Heart left ventricle (tissue), 16 donors: ENCODE data around the gene MSLN. TPM values are rescaled to one million over a fixed set of nuclear protein-coding genes. Genes with fewer than 3 reads are reported as not detected.

Source experiments
- ATAC-seq, 4 donors: fragments of 200-7000 bp; cut with Tn5 transposase; one replicate each; pipeline ENCODE4 v1.9.1; 2020 to 2022; ENCODE audit warnings: moderate library complexity in 4 of 4, mild to moderate bottlenecking in 3 of 4, moderate number of reproducible peaks in 1 of 4
- DNase-seq, 5 donors: peaks; one replicate each; pipeline ENCODE4 v3.0.0-alpha.2; 2020
- H3K27ac ChIP-seq, 12 donors: fragments of 200-600 bp; sonication (generic) in 4 of 12; one replicate each; pipeline versions ENCODE4 v1.5.0 to v1.8.0; 2016 to 2022; ENCODE audit warnings: mild to moderate bottlenecking in 2 of 12
- H3K27me3 ChIP-seq, 9 donors: fragments of 200-600 bp; sonication (generic) in 2 of 9; one replicate each; pipeline versions ENCODE4 v1.5.1 to v1.8.0; 2016 to 2022; ENCODE audit warnings: mild to moderate bottlenecking in 3 of 9
- H3K36me3 ChIP-seq, 9 donors: fragments of 200-600 bp; sonication (generic) in 2 of 9; one replicate each; pipeline versions ENCODE4 v1.5.0 to v1.8.0; 2018 to 2022; ENCODE audit warnings: mild to moderate bottlenecking in 2 of 9
- H3K4me1 ChIP-seq, 12 donors: fragments of 200-600 bp; sonication (generic) in 4 of 12; one replicate each; pipeline versions ENCODE4 v1.5.0 to v1.8.0; 2016 to 2022; ENCODE audit warnings: mild to moderate bottlenecking in 3 of 12
- H3K4me3 ChIP-seq, 12 donors: fragments of 200-600 bp; sonication (generic) in 4 of 12; one replicate each; pipeline versions ENCODE4 v1.5.0 to v1.8.0; 2017 to 2022; ENCODE audit warnings: mild to moderate bottlenecking in 9 of 12, moderate library complexity in 4 of 12
- H3K9me3 ChIP-seq, 12 donors: fragments of 200-600 bp; sonication (generic) in 4 of 12; one replicate each; pipeline versions ENCODE4 v1.5.0 to v1.8.0; 2016 to 2022; ENCODE audit warnings: mild to moderate bottlenecking in 1 of 12
- CTCF ChIP-seq, 12 donors: fragments of 200-600 bp; sonication (generic) in 4 of 12; IDR thresholded peaks; one replicate each; pipeline versions ENCODE4 v1.5.0 to v1.8.0; 2018 to 2022; ENCODE audit warnings: antibody characterized with exemption in 12 of 12, mild to moderate bottlenecking in 5 of 12
- POLR2A ChIP-seq, 2 donors: fragments of 450-650 bp; IDR thresholded peaks; one replicate each; pipeline ENCODE4 v1.6.1; 2017; ENCODE audit warnings: antibody characterized with exemption in 2 of 2, mild to moderate bottlenecking in 2 of 2, moderate library complexity in 2 of 2
- WGBS, 4 donors: extraction: QIAGEN DNeasy Blood & Tissue Kit in 2 of 4; methylation state at CpG; one replicate each; pipeline versions ENCODE4 v1.1.5 to v1.1.7; 2013 to 2018; 5-methylcytosine and 5-hydroxymethylcytosine counted together
- intact Hi-C, 10 donors: fragments of 100-400 bp; cut with DNase I; formaldehyde crosslinking; loops; one replicate each; pipeline versions ENCODE4 v1.11.1 to v1.14.2; 2022
- microRNA counts, 2 donors: library from miRNA; unstranded; fragments of <30 nt; microRNA quantifications; one replicate each; lab custom pipeline; 2016
- microRNA-seq, 4 donors: library from miRNA; unstranded; fragments of <30 nt; microRNA quantifications; one replicate each; pipeline versions ENCODE4 to v1.2.0, GENCODE V29; 2017 to 2020
- polyA plus RNA-seq, 2 donors: library from polyadenylated mRNA; stranded (reverse); fragments of 200-250 nt; gene quantifications; one replicate each; pipeline ENCODE4 v1.2.3, GENCODE V29; 2013
- total RNA-seq, 9 donors: library from RNA; depleted of rRNA in 2 of 9; stranded (reverse); fragments of >200 nt in 2 of 9; fragmentation: NEBNext Ultra II Directional in 3 of 9; extraction: Animal tissue kit (Norgen Biotek cat#: 25700) in 3 of 9; gene quantifications; one replicate each; pipeline versions ENCODE4 v1.1.0 to v1.2.4, GENCODE V29; 2016 to 2023
- donor health status: ischemic (EF 13 %, LVEDD 7.1; RV severe dilation, severe dysfunction).
- donor health status: healthy with polysubstance abuse.
- donor health status: DM: no; HTN: yes; CAD: no.
- donor health status: DM: no; HTN: no; CAD: no.
- donor health status: ischemic (EF 25% LVEDD 6.9; RV normal size, moderate dysfunction).
- donor health status: ischemic (EF 25% LVEDD 5.7; RV mildly dilated, moderate dysfunction).
- donor health status: healthy.
- donor health status: DM: yes; HTN: yes; CAD: no.
- donor health status: ischemic (EF 35%, LVEDD 5.7; RV mildly dilated, moderate dysfunction).
- donor health status: nonischemic (EF 11% LVEDD 7.7; RV severe dilation, severe dysfunction).
- donor health status: DM: yes; HTN: yes; CAD: no.
- donor health status: PGD.
- donor health status: ischemic (EF 29% LVEDD 5.4; RV normal size, mild dysfunction).
- donor health status: nonischemic (EF 23%, LVEDD 6.1; RV moderate dilation, normal function).

Gene MSLN
- total and polyA plus RNA-seq, 11 donors: 0.48 to 82.2 (median 0.50) TPM; not detected in 8

- Histone ChIP-seq H3K4me1 (peaks cover 0 to 20% (median 0%) of the 10 kb centered on the region in 12 donors), H3K36me3 (no peaks in the 10 kb centered on the region), H3K27me3 (peaks cover 13 to 82% (median 38%) of the 10 kb centered on the region in 9 donors), H3K9me3 (peaks cover 0 to 5% (median 0%) of the 10 kb centered on the region in 12 donors), H3K27ac (no peak overlapping the region), H3K4me3 (no peak overlapping the region)
- DNase-seq (no peak), ATAC-seq (no peak)
- no peak for TF ChIP-seq CTCF (IDR thresholded peaks at IDR 0.05)
- no peak for TF ChIP-seq POLR2A (IDR thresholded peaks at IDR 0.05)
- intact Hi-C loops: loop anchor here in 2 of 10 donors (2.0 to 10.0 kb wide), 3 partner anchors 238 to 378 kb away; partner anchors contain the start of gene C1QTNF8 (in 1 of the 2)
- 33 to 70% (median 57%) methylated on average over 49 to 71 of the region's 71 CpGs for WGBS, 4 donors
Measured at GRCh38 chr16:817001-817906, 56.7 kb downstream of the MSLN start.

GRCh38 chr16:818132-818531 lies 57.6 kb downstream of the MSLN start:
- Histone ChIP-seq H3K27me3 (peaks cover 12 to 81% (median 41%) of the 10 kb centered on the region in 9 donors), H3K27ac (no peak overlapping the region), H3K9me3 (no peaks in the 10 kb centered on the region), H3K4me3 (no peak overlapping the region), H3K36me3 (no peaks in the 10 kb centered on the region), H3K4me1 (peaks cover 0 to 19% (median 0%) of the 10 kb centered on the region in 12 donors)
- 75 to 86% (median 76%) methylated on average over 8 of the region's 8 CpGs for WGBS, 4 donors
- DNase-seq (no peak), ATAC-seq (no peak)
- intact Hi-C loops: loop anchor here in 1 of 10 donors (10.0 kb wide), 2 partner anchors 277 to 377 kb away; partner anchors contain the start of gene C1QTNF8
- TF ChIP-seq CTCF (IDR thresholded peaks at IDR 0.05) (no peak), POLR2A (IDR thresholded peaks at IDR 0.05) (no peak)

MicroRNAs within 50 kb of the gene (microRNA counts, 767-probe panel; counts per million panel counts)
- 1,458 to 1,569 counts per million in 2 donors for microRNA hsa-miR-662 (lab: Ali Mortazavi, UCI)

Small RNA genes within 50 kb of the gene (microRNA-seq; reads per million reads assigned to microRNA genes)
- gene MIR662: 0 reads per million in 4 donors

Other genes with a start within 250 kb of the MSLN start
- gene CAPN15, start 233.0 kb upstream of the MSLN start, total RNA-seq: 10 to 100 TPM; 12.0 to 35.5 (median 20.0) TPM
- gene CAPN15, start 233.0 kb upstream of the MSLN start, polyA plus RNA-seq: 10 to 100 TPM; 20.8 to 26.0 TPM
- gene PRR35, start 200.3 kb upstream of the MSLN start, total RNA-seq: not detected
- gene PRR35, start 200.3 kb upstream of the MSLN start, polyA plus RNA-seq: not detected
- gene NHLRC4, start 193.7 kb upstream of the MSLN start, total RNA-seq: under 1 TPM in 8 of 9 donors, not detected in 1; 0.23 to 0.86 (median 0.56) TPM
- under 1 TPM; 0.46 to 0.50 TPM for gene NHLRC4, start 193.7 kb upstream of the MSLN start, polyA plus RNA-seq
- gene PIGQ, start 190.8 kb upstream of the MSLN start, total RNA-seq: 10 to 100 TPM; 16.4 to 39.5 (median 22.0) TPM
- gene PIGQ, start 190.8 kb upstream of the MSLN start, polyA plus RNA-seq: 10 to 100 TPM; 21.8 to 35.8 TPM
- 10 to 100 TPM; 10.2 to 17.8 (median 12.6) TPM for gene RAB40C, start 170.7 kb upstream of the MSLN start, total RNA-seq
- 10 to 100 TPM; 15.2 to 22.0 TPM for gene RAB40C, start 170.7 kb upstream of the MSLN start, polyA plus RNA-seq
- 1 to 10 TPM in 1 of 9 donors, under 1 TPM in 8; 0.15 to 1.1 (median 0.25) TPM for gene WFIKKN1, start 129.7 kb upstream of the MSLN start, total RNA-seq
- gene WFIKKN1, start 129.7 kb upstream of the MSLN start, polyA plus RNA-seq: under 1 TPM; 0.30 to 0.51 TPM
- 100 to 1,000 TPM in 2 of 9 donors, 10 to 100 TPM in 7; 39.6 to 187 (median 44.7) TPM for gene METTL26, start 124.4 kb upstream of the MSLN start, total RNA-seq
- 100 to 1,000 TPM; 101 to 165 TPM for gene METTL26, start 124.4 kb upstream of the MSLN start, polyA plus RNA-seq
- 100 to 1,000 TPM in 4 of 9 donors, 10 to 100 TPM in 5; 52.3 to 219 (median 89.5) TPM for gene MCRIP2, start 118.9 kb upstream of the MSLN start, total RNA-seq
- 100 to 1,000 TPM in 1 of 2 donors, 10 to 100 TPM in 1; 97.0 to 321 TPM for gene MCRIP2, start 118.9 kb upstream of the MSLN start, polyA plus RNA-seq
- 10 to 100 TPM in 2 of 9 donors, 1 to 10 TPM in 7; 3.7 to 17.4 (median 8.6) TPM for gene WDR90, start 111.4 kb upstream of the MSLN start, total RNA-seq
- gene WDR90, start 111.4 kb upstream of the MSLN start, polyA plus RNA-seq: 10 to 100 TPM in 1 of 2 donors, 1 to 10 TPM in 1; 5.1 to 10.9 TPM
- 100 to 1,000 TPM in 1 of 9 donors, 10 to 100 TPM in 8; 33.7 to 102 (median 83.5) TPM for gene RHOT2, start 92.6 kb upstream of the MSLN start, total RNA-seq
- gene RHOT2, start 92.6 kb upstream of the MSLN start, polyA plus RNA-seq: 100 to 1,000 TPM in 1 of 2 donors, 10 to 100 TPM in 1; 77.2 to 143 TPM
- 1 to 10 TPM in 7 of 9 donors, under 1 TPM in 2; 0.72 to 2.7 (median 1.8) TPM for gene RHBDL1, start 85.1 kb upstream of the MSLN start, total RNA-seq
- 1 to 10 TPM in 1 of 2 donors, under 1 TPM in 1; 0.19 to 3.6 TPM for gene RHBDL1, start 85.1 kb upstream of the MSLN start, polyA plus RNA-seq
- gene STUB1, start 80.3 kb upstream of the MSLN start, total RNA-seq: 100 to 1,000 TPM in 8 of 9 donors, 10 to 100 TPM in 1; 93.7 to 198 (median 116) TPM
- gene STUB1, start 80.3 kb upstream of the MSLN start, polyA plus RNA-seq: 100 to 1,000 TPM; 107 to 159 TPM
- gene JMJD8, start 76.4 kb upstream of the MSLN start, total RNA-seq: 100 to 1,000 TPM in 1 of 9 donors, 10 to 100 TPM in 8; 37.5 to 103 (median 44.1) TPM
- gene JMJD8, start 76.4 kb upstream of the MSLN start, polyA plus RNA-seq: 10 to 100 TPM; 36.2 to 66.6 TPM
- gene WDR24, start 70.3 kb upstream of the MSLN start, total RNA-seq: 10 to 100 TPM in 4 of 9 donors, 1 to 10 TPM in 5; 7.0 to 16.6 (median 9.2) TPM
- gene WDR24, start 70.3 kb upstream of the MSLN start, polyA plus RNA-seq: 10 to 100 TPM in 1 of 2 donors, 1 to 10 TPM in 1; 5.6 to 10.5 TPM
- under 1 TPM in 3 of 9 donors, not detected in 6; 0.59 to 1.00 (median 0.60) TPM for gene FBXL16, start 54.9 kb upstream of the MSLN start, total RNA-seq
- gene FBXL16, start 54.9 kb upstream of the MSLN start, polyA plus RNA-seq: under 1 TPM; 0.03 to 0.11 TPM
- 10 to 100 TPM; 50.5 to 79.4 (median 60.7) TPM for gene METRN, start 45.6 kb upstream of the MSLN start, total RNA-seq
- 10 to 100 TPM; 31.2 to 69.0 TPM for gene METRN, start 45.6 kb upstream of the MSLN start, polyA plus RNA-seq
- gene ANTKMT, start 39.6 kb upstream of the MSLN start, total RNA-seq: 10 to 100 TPM; 30.2 to 48.6 (median 36.0) TPM
- gene ANTKMT, start 39.6 kb upstream of the MSLN start, polyA plus RNA-seq: 10 to 100 TPM; 22.9 to 42.4 TPM
- gene CCDC78, start 34.3 kb upstream of the MSLN start, total RNA-seq: 1 to 10 TPM in 1 of 9 donors, under 1 TPM in 5, not detected in 3; 0.35 to 1.3 (median 0.54) TPM
- 1 to 10 TPM in 1 of 2 donors, under 1 TPM in 1; 0.60 to 1.3 TPM for gene CCDC78, start 34.3 kb upstream of the MSLN start, polyA plus RNA-seq
- gene HAGHL, start 33.6 kb upstream of the MSLN start, total RNA-seq: 10 to 100 TPM in 7 of 9 donors, 1 to 10 TPM in 2; 5.0 to 16.4 (median 11.9) TPM
- 10 to 100 TPM; 11.3 to 44.2 TPM for gene HAGHL, start 33.6 kb upstream of the MSLN start, polyA plus RNA-seq
- 10 to 100 TPM; 21.4 to 33.1 (median 26.8) TPM for gene CIAO3, start 19.7 kb upstream of the MSLN start, total RNA-seq
- 10 to 100 TPM; 36.0 to 41.5 TPM for gene CIAO3, start 19.7 kb upstream of the MSLN start, polyA plus RNA-seq
- 10 to 100 TPM in 4 of 9 donors, 1 to 10 TPM in 5; 7.1 to 19.4 (median 9.9) TPM for gene RPUSD1, start 27.6 kb downstream of the MSLN start, total RNA-seq
- gene RPUSD1, start 27.6 kb downstream of the MSLN start, polyA plus RNA-seq: 10 to 100 TPM; 12.5 to 25.7 TPM
- 10 to 100 TPM in 2 of 9 donors, 1 to 10 TPM in 6, under 1 TPM in 1; 0.83 to 15.0 (median 4.0) TPM for gene CHTF18, start 27.9 kb downstream of the MSLN start, total RNA-seq
- 1 to 10 TPM; 2.6 to 3.9 TPM for gene CHTF18, start 27.9 kb downstream of the MSLN start, polyA plus RNA-seq
- not detected for gene GNG13, start 40.0 kb downstream of the MSLN start, total RNA-seq
- gene GNG13, start 40.0 kb downstream of the MSLN start, polyA plus RNA-seq: not detected
- 10 to 100 TPM in 3 of 9 donors, 1 to 10 TPM in 6; 4.3 to 19.2 (median 7.4) TPM for gene LMF1, start 210.2 kb downstream of the MSLN start, total RNA-seq
- gene LMF1, start 210.2 kb downstream of the MSLN start, polyA plus RNA-seq: 1 to 10 TPM; 5.3 to 6.1 TPM
- gene SOX8, start 221.0 kb downstream of the MSLN start, total RNA-seq: 1 to 10 TPM in 2 of 9 donors, under 1 TPM in 7; 0.44 to 1.3 (median 0.81) TPM
- gene SOX8, start 221.0 kb downstream of the MSLN start, polyA plus RNA-seq: under 1 TPM; 0.50 to 0.65 TPM